MV-4-11 (cell line): ENCODE data around the gene HEPACAM.

ENCODE experiments used
- DNase-seq: peaks from one replicate; lab custom pipeline; 2025; lab: John Stamatoyannopoulos, UW

Gene HEPACAM

DNA sequence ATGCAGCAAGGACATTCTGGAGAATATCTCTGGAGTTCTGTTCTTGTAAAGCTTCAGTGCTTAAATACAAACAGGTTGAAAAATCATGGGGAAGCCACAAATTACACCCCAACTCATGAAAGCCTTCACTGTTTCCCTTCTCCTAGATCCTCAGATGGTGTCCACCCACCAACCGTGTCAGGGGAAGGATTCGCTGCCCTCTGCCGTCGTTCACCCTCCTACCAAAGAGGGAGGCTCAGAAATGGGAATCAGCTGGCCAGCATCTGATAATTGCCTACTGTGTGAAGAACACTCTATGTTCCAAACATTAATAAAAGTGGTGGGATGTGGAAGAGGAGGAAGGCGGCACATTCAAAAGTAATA, 7.4 kb upstream of the HEPACAM start:
- no peak for DNase-seq

DNA sequence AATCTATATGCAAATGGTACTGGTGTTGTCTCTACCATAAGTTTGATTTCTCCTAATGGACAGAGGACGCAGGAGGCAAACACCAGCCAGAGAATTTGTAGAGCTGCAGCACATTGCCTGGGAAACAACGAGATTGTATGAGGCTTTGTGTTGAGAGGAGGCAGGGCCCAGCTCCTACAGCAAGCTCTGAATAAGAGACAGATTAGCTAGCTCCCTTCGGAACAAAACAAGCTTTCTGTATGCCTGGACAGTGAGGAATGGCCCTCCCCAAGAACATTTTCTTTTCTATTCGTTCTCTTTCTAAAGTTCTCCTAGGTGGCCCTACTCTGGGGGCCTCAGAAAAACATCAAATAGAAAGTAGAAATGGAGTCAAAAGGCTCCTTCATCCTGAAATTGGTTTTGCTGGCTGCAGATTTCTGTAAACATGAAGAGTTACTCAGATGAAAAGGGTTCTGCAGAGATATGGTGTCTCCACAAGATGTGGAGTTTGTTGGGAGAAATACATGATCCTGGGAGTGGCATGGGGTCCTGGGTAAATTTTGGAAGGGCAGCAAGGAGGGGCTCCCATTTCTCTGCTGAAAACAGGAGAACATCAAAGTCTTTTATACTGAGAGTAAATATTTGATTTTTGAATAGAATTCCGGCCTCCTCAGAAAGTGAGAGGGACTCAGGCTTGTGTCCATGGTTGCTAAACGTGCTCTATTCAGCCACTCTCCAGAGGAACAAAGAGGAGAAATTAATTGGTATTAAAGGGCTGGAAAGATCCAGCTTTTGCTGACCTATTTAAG, 6.8 kb upstream of the HEPACAM start:
- DNase-seq: no peak

DNA sequence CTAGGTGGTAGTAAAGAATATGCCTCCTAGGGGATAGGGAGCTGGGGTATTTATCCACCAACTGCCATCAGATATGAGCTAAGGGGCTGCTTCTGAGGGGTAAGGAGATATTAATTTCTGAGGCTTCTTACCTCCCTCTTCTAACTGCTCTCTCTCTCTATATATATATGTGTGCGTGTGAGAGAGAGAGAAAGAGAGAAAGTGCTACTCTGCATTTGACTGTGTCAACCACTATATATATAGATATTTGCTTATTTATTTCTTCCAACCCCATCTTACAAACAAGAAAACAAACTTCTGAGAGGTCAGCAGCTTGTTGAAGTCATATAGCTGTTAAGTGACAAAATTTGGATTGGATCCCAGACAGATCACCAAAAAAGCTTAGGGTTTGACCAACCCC, 5.9 kb upstream of the HEPACAM start:
- DNase-seq: no peak

DNA sequence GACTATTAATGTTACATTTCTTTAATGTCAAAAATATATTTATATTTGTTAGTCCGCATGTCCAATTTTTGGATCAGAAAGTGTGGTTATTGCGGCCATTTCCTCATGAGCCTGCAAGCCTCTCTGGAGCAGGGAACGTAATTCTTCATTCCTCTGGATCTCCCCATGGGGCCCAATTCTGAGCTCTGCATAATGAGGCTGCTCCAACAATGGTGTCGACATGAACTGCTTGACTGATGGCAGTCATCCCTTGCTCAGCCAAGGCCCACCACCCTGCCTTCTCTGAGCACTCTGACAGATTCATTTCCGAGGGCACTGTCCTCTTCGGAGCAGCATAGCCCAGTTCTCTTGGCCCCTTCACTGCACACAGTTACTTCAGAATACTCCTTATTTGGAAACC, 3.1 kb upstream of the HEPACAM start:
- no peak for DNase-seq

DNA sequence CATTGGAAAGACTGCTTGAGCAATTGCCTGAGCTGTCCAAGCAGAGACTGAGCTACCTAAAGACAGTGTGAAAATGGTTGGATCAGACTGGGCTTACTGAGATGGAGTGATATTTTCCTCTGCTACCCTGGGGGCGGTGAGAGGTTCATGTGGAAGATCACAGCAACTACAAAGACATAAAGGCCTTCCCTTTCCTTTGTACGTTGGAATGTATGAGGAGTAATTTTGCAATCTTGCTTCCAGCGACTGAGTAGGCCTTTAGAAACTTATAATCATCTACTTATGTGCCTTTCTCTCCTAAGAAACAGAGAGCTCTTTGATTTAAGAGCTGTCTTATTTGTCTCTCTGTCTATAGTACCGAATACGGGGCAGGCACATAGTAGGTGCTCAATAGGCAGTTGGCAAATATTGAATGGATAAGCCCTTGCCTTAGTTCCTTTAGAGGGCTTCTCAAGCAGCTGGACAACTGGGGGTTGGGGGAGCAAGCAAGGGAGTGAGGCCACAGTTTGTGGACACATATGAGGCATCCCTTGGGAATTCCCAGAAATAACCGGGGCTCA, 2.4 kb upstream of the HEPACAM start:
- DNase-seq: no peak

DNA sequence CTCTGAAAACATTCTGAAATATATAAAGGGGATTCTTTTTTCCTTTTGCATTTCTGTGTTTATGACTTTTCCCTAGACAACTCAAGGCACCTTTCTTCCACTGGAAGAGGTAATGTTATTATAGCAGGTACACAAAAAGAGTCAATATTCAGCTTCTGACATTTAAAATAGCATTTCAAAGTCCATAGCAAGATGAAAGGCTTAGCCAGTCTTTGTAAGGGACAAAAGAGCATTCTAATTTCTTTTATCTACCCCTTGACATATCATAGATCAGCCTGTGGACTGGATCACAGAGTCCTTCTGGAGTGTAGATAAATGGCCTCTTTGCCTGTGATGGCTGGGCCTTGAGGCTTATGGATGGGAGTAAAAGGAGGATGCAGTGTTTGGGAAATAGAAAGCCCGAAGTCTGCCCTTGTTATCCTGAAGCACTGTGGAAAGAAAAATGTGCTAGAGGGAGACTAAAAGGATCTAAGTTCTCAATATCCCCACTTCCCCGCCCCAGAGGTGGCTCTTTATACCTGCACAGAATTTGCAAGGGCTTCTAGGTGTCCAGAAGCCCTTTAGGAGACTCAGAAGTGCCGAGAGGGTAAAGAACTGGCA, 1.6 kb upstream of the HEPACAM start:
- DNase-seq: no peak

DNA sequence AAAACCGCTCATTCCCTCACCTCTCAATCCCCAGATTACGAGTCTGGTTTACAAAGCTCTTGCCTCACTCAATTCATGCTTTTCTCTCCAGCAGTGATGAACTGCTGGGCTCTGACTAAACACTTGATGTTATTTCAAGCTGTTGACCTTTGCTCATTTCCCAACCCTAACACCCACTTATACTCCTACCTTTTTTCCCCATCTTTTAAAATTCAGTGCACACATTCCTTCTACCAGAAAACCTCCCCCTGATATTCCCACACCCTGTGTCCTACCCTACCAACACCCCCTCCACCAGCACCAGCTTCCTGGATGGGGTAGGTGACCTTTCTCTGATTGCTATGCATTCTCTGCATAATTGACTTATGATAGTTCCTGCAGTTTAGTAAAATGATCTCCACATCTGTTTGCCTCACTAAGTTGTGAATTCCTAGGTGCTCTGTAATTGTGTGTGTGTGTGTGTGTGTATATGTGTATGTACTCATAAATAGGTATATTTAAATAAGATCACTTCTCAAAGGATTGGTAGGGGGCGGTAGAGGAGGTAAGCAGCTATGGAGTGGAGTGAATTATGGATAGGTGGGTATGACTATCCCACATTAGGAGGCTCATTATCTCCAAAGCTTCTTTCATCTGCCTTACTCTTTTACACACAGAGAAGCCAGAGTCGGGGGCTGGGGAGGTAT, 842 bp downstream of the HEPACAM start:
- DNase-seq: no peak

DNA sequence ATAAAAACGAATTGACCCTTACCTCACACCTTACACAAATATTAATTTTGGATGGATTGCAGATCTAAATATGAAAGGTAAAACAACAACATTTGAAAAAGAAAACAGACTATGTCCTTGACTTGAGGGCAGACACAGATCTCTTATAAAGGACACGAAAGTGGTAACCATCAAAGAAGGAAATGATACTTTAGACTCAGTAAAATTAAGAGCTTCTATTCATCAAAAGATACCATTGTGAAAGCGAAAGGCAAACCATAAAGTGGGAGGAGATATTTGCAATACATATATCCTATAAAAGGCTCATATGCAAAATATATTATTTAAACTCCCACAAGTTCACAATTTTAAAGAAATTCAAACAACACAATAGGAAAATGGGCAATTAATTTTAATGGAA, 5.0 kb downstream of the HEPACAM start:
- peak; percentile 67 for DNase-seq

DNA sequence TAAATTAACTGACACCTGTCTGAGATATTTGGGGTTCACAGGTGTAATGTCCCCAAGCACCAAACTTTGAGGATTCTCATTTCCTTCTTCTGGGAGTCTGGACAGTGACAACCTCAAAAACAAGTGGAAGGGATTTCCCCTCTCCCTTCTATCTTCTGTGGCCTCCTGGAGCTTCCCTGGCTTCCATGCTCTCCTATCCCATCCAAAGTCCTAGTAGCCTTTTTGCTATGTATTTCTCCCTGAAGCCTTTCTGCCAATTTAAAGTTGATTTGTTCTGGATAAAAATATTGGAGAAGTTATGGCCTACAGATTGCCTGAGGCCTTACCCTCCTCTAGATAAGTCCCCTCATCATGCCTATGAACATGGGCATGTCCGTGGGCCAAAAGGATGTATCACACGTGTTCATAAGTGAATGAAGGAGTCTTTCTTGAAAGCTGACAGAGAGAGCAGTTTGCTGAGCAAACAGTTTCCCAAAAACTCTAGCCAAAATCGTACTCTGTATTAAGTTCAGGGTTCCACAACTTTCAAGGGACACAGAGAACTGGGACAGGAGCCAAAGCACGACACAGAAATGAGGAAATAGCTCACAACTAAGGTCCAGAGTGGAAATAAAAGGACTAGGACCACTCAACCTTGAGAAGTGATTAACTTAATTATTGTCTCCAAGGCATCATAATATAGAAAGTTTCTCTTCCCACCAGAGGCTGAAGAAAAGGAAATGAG, 6.7 kb downstream of the HEPACAM start:
- peak; percentile 43 for DNase-seq

DNA sequence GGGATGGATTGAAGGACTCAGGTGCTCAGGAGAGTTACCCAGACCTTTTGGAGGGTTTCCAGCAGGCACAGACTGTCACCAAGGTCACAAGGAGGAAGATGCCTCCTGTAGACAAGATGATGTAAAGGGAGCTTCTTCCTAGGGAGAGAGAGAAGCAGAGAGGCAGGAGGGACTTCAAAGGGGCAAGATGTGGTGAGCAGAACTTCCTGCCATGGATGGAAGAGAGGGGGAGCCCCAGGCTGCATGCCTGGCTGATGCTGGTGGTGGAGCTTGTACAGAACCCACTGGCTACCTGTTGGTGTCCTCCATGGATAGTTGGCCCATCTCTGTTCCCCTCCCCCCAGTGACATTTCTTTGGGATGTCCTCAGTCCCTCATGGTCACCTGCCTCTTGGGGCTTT, 12.6 kb downstream of the HEPACAM start:
- no peak for DNase-seq

DNA sequence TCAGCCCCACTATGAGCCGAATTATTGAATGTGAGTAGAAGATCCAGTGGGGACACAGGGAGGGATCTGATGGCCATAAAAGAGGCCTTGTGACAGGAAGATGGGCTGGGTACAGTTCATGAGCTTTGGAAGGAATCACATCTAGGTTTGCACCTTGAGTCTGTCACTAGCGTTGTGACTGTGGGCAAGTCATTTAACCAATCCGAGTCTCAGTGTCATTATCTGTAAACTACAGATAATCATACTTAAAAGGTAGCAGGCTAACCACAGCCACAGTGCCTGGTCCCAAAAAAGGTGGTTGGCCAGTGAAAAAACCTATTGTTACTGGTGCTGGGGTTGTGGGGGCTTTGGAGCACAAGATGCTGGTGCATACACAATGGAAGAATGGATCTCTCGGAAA, 13.0 kb downstream of the HEPACAM start:
- no peak for DNase-seq

DNA sequence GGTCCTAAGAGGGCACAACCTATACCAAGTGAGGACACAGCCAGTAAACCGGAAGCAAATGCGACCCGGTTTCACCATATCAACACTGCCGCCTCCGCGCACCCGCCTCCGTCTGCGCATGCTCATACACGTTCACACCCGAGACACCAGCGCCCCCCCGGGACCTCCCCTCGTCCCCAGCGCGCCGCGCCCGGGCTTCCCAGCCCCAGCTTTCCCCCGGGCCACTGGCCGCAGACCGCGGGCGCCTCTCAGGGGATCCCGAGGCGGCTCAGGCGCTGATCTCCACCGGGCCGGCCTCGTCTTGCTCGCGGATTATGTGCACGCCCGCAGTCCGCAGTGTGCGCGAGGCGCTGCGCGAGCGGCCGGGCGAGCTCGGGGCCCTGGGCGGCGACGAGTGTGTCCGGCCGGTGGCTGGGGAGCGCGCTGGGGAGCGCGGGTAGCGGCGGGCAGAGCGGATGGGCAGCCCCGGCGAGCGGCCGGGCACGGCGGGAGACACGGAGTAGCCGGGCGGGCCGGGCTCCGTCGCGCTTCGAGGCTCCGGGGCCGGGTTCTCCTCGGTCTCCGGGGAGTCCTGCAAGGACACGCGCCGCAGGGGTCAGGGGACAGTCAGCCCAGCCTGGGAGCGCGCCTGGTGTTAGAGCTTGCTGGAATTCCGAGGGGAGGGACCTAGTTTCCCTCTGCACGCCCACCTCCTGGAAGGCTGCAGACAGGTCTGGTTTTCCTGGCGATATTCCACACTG, 14.8 kb downstream of the HEPACAM start:
- DNase-seq: no peak

DNA sequence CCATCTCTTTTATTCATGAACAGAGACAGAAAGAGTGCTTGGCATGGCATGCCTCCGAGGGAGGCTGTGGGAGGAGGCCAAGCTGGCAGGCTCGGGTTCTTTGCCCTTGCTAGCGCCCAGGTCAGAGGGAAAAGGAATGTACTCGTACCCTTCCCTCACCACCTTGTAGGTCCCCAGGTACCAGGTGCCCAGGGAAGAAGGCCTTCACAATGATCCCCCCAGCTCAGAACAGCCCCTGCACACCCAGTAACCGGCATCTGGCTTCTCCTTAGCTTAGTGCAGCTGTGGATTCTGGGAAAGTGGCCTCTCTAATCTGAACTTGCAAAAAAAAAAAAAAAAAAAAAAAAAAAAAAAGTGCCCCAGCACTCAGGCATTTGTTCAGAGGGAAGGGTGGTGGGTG, 15.5 kb downstream of the HEPACAM start:
- DNase-seq: no peak

DNA sequence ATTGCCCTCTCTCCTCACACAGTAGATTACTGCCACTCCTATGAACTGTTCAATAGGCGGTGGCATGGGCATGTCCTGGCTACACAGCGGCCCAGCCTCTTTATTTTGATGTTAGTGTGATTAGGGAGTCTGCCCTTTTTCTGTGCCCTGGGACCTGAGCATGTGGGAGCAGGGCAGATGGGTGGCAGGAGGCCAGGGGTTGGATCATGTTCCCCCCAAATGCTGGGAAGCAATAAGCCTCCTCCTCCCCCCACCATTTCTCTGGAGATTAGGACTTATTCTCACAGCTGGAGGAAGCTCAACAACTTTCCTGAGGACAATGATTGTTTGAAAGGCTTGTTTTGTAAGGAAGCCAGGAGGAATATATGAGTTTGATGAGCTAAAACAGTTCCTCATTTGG, 15.9 kb downstream of the HEPACAM start:
- no peak for DNase-seq

DNA sequence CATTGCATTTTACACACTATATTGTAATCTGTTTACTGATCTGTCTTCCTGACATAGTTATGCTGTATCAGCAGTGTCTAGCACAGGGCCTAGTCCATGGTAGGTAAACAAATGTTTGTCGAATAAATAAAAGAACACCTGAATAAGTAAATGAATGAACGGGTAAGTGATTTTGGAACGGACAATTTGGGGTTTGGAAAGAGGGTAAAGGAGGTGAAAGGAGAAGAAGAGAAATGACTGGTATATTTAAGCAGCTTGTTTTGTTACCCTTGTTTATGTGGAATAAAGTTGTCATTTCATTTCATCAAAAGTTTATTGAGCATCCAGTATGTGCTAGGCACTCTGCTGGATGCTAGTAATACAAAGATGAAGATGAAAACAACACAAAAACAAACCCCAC, 16.9 kb downstream of the HEPACAM start, which contains the start of gene HEPN1:
TSS of gene HEPN1 (plus strand) at position 301 of the 400 bp plus-strand sequence.
- DNase-seq: no peak

DNA sequence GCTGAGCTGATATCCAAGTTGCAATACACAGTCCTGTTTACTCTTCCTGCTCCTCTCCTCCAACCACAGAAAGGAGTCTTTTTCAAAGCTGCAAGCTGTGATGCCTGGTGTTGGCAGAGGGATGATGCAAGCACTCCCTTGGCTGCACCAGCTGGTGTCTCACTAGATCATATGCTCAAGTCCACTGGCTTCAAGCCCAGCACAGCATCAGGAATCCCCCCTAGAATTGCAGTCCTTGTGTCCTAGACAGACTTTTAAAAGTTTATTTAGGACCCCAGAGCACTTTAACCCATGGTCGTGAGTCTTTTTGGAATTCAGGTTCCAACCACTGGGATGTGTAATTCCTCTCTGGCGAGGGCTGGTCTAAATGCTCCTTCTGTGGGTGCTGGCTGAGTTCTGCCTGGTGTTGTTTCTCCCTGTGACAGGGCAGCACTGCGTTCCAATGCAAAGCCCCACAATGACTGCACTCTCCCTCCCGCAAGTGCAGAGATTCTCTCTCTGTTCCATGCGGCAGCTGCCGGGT, 18.7 kb downstream of the HEPACAM start:
- peak; percentile 55 for DNase-seq

DNA sequence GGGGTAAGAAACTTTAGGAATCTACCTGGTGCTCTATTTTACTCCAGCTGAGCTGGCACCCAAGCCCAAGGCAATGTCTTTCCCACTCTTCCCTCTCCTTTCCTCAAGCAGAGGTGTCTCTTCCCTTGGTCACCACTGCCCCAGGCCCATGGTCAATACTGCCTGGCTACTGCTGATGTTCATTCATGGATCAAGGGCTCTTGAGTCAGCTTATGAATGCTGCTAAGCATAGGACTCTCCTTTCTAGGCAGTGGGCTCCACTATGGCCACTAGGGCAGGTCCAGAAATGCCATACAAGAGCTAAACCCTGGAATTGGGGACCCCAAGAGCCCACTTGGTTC, 19.5 kb downstream of the HEPACAM start:
- no peak for DNase-seq

DNA sequence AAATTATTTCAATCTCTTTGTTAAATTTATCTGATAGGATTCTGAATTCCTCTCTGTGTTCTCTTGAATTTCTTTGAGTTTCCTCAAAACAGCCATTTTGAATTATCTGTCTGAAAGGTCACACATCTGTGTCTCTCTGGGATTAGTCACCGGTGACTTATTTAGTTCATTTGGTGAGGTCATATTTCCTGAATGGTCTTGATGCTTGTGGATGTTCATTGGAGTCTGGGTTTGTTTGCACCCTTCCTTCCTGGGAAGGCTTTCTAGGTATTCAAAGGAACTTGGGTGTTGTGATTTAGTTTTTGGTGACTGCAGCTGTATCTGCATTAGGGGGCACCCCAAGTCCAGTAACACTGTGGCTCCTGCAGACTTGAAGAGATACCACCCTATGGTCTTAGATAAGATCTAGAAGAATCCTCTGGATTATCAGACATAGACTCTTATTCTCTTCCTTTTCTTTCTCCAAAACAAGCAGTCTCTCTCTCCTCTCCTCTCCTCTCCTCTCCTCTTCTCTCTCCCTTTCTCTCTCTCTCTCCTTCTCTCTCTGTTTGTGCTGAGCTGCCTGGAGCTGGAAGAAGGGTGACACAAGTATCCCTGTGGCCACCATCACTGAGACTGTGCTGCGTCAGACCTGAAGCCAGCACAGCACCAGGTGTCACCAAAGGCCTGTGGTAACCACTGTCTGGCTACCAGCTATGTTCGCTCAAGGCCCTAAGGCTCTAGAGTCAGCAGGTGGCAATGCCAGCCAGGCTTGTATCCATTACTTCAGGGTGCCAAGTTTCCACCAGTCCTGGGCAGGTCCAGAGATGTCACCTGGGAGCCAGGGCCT, 20.1 kb downstream of the HEPACAM start:
- DNase-seq: no peak

DNA sequence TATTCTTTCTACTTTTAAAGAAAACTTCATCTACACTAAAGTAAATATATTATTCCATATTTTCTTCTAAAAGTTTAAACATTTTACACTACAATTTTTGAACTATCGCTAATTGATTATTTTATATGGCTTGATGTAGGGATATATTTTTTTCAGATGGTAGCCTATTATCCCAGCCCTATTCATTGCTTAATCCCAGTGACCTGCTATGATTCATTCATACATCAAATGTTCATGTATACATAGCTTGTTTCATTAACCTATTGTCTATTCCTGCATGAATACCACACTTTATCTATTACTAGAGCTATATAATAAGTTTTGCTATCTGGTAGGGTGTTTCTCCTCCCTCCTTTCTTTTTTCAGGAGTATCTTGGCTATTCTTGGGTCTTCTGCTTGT, 33.2 kb downstream of the HEPACAM start:
- no peak for DNase-seq

DNA sequence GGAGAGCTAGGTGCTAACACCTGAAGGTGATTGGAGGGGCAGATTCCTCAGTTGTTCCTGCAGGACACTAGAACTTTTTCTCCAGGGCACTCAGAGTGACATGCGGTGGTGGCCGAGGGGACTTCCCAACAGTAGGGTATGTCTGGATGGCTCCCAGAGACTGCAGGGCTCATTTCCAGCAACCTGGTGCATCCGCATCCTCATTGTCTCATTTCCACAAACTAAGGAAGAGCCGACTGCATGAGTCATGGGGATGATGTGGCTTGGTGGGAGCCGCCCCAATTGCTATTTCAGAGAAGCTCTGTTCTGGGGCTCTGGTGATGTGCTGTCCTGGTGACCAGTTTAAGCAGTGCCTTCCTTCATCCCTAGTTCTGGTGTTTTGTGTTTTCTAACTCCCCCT, 35.4 kb downstream of the HEPACAM start:
- no peak for DNase-seq
